ENCODE measurements around the gene NT5DC1. TPM values are rescaled to one million over a fixed set of nuclear protein-coding genes. Genes with fewer than 3 reads are reported as not detected.

NT5DC1 gene
- total and polyA plus RNA-seq, 10 of the 15 experiments (the other 5 are each of a cell fraction or from before 2014, with no cell fraction given): 40.8 to 140 (median 66.8) TPM

GRCh38 chr6:116175344-116175743, 74.7 kb downstream of the NT5DC1 start:
- intact Hi-C loops (cut with micrococcal nuclease; ENCODE audit: unreplicated experiment) (no loop called here), in situ Hi-C loops (cut with MboI) (no loop called here)
- no peak overlapping the region for H3K27ac ChIP-seq (ENCODE audit: control insufficient read depth, insufficient read depth)
- no peak for TF ChIP-seq TCF3 (IDR thresholded peaks at IDR 0.05; ENCODE audit: borderline replicate concordance, insufficient read depth, low read depth, low read length)
- TF ChIP-seq IRF3 (IDR thresholded peaks at IDR 0.05): no peak
- no peak for TF ChIP-seq ASH2L (IDR thresholded peaks at IDR 0.05; ENCODE audit: borderline replicate concordance, low read depth)
- no peak for TF ChIP-seq NFXL1 (IDR thresholded peaks at IDR 0.05; ENCODE audit: borderline replicate concordance)
- no peak for TF ChIP-seq IRF5 (IDR thresholded peaks at IDR 0.05; ENCODE audit: borderline replicate concordance)
- no peak for TF ChIP-seq RB1 (IDR thresholded peaks at IDR 0.05; ENCODE audit: borderline replicate concordance)
- no peak for TF ChIP-seq FOXM1 (IDR thresholded peaks at IDR 0.05; ENCODE audit: low read depth, low read length)
- TF ChIP-seq RAD21 (IDR thresholded peaks at IDR 0.05; ENCODE audit: insufficient read depth, low read depth, low read length): no peak
- TF ChIP-seq SMC3 (IDR thresholded peaks at IDR 0.05; ENCODE audit: borderline replicate concordance, low read length): no peak
- no peak for TF ChIP-seq RBBP5 (conservative IDR thresholded peaks at IDR 0.05)
- no peak for TF ChIP-seq NR2C2 (IDR thresholded peaks at IDR 0.05; ENCODE audit: borderline replicate concordance, control insufficient read depth, insufficient read length, low read depth)
- TF ChIP-seq MTA2 (IDR thresholded peaks at IDR 0.05; ENCODE audit: low read depth): no peak
- TF ChIP-seq NKRF (conservative IDR thresholded peaks at IDR 0.05): no peak
- TF ChIP-seq ZBTB11 (CRISPR knock-in tag; IDR thresholded peaks at IDR 0.05): no peak
- no peak for TF ChIP-seq ZNF274 (IDR thresholded peaks at IDR 0.05; ENCODE audit: insufficient read depth, insufficient read length)
- no peak for TF ChIP-seq GATAD2B (conservative IDR thresholded peaks at IDR 0.05; ENCODE audit: low read depth)
- DNase-seq (ENCODE audit: low read depth, low spot score) (no peak), ATAC-seq (no peak), FAIRE-seq (no peak)
- ChIA-PET SMC1A (ENCODE audit: uncharacterized antibody, unreplicated experiment) (no interaction called here), RAD21 (ENCODE audit: unreplicated experiment) (no interaction called here), CTCF (no interaction called here), POLR2A (no interaction called here)
- no peak overlapping the region for H3K9ac ChIP-seq (ENCODE audit: control insufficient read depth, insufficient read depth, low read length)
- 93% methylated on average over 2 of the region's 2 CpGs for WGBS (ENCODE audit: insufficient coverage, insufficient replicate concordance, low lambda C conversion rate, missing lambda C conversion rate)
- no peak overlapping the region for H2AFZ ChIP-seq (ENCODE audit: control insufficient read depth, low read depth, low read length)
- no peaks in the 10 kb centered on the region for H3K4me1 ChIP-seq (ENCODE audit: control insufficient read depth, insufficient read depth, low read length)
- H4K20me1 ChIP-seq (ENCODE audit: control insufficient read depth, insufficient read depth): no peaks in the 10 kb centered on the region
- H3K4me3 ChIP-seq: no peak overlapping the region
- no peaks in the 10 kb centered on the region; a peak in 1 of 4 replicates for H3K36me3 ChIP-seq (ENCODE audit: control insufficient read depth in 2 of 2, insufficient read depth in 2 of 2, low read length in 1 of 2)
- H3K9me3 ChIP-seq (replicated peaks; ENCODE audit: control insufficient read depth, insufficient read depth, low read length): peaks cover 2% of the 10 kb centered on the region
- no peak overlapping the region for H3K4me2 ChIP-seq (ENCODE audit: control insufficient read depth, insufficient read depth)
- no peaks in the 10 kb centered on the region for H3K27me3 ChIP-seq (replicated peaks in 1 of 2; ENCODE audit: control insufficient read depth in 2 of 2, insufficient read depth in 2 of 2, low read length in 1 of 2)
- no TSS peak for BruUV-seq (replicated peaks)
- no peaks in the 10 kb centered on the region for H3K79me2 ChIP-seq (ENCODE audit: control insufficient read depth, insufficient read depth, low read length)

Data from GM12878 (cell line).